ENCODE measurements around the gene UNC5A. TPM values are rescaled to one million over a fixed set of nuclear protein-coding genes. Genes with fewer than 3 reads are reported as not detected.

The UNC5A gene
- 0.22 TPM for total RNA-seq
- long read RNA-seq, result 0 reads

DNA sequence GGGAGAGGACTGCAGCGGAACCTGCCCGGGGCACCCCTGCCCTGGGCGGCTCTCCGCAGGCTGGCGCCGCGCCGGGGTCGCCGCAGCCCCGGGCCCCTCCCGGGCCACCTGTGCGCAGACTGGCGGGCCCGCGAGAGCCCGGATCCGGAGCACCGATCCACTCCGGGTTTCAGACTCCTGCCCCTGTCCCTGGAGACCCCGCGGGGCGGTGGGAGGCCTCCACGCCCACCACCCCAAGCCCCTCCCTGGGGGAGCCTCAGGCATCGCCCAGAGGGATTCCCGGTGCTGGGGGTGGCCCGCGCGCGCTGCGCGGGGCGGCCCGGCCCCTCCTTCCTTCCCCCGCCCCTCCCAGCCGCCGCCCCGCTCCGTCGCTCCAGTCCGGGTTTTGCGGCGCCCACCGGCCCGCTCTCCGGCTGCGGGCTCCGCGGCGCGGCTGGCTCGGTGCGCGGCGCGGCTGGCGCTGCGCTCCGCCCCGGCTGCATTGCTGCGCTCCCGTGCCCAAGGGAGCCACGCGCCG is at the start of gene UNC5A:
Gene UNC5A (plus strand): TSS at position 479 of the 517 bp plus-strand sequence. CDS start 192 bp downstream, outside the sequence.
- intact Hi-C loops (cut with micrococcal nuclease), result no loop called here
- DNase-seq (peak; percentile 46), ATAC-seq (peak; percentile 59)

DNA sequence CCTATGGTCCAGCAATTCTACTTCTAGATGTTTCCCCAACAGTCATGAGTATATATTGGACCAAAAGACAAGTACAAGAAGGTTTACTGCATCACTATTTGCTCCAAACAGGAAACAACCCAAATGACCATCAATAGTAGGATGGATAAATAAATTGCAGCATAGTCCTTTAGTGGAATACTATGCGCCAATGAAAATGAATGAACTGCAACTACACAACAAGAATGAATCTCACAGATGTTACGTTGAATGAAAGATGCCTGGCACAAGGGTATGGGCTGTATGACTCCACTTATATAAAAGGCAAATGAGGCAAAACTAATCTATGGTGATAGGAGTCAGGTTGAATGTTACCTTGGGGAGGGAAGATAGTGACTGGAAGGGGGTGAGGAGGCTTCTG is 48.6 kb upstream of the UNC5A start:
- ATAC-seq (no peak), DNase-seq (no peak)
- intact Hi-C loops (cut with micrococcal nuclease), result no loop called here

DNA sequence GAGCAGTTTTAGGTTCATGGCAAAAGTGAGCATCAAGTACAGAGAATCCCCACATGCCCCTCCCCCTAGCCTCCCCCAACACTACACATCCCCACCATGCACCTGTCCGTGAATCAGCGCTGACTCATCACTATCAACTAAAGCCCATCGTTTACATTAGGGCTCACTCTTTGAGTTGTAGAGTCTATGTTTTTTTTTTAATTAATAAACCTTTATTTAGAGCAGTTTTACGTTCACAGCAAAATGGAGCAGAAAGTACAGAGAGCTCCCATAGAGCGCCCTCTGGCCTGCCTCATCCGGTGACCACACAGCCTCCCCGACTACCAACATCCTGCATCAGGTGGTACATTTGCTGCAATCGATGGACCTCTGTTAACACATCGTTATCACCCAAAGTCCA is 47.9 kb upstream of the UNC5A start:
- intact Hi-C loops (cut with micrococcal nuclease), result no loop called here
- DNase-seq (no peak), ATAC-seq (no peak)

DNA sequence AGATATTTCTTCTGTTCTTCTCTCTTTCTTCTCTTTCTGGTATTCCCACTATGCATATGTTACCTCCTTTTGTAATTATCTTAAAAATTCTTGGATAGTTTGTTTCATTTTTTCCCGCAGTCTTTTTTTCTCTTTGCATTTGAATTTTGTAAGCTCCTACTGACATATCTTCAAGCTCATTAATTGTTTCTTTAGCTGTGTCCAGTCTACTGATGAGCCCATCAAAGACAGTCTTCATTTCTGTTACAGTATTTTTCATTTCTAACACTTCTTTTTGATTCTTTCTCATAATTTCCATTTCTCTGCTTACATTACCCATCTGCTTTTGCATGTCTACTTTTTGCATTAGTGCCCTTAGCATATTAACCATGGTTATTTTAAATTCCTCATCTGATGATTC is 44.7 kb upstream of the UNC5A start:
- intact Hi-C loops (cut with micrococcal nuclease), result no loop called here
- ATAC-seq (no peak), DNase-seq (no peak)

DNA sequence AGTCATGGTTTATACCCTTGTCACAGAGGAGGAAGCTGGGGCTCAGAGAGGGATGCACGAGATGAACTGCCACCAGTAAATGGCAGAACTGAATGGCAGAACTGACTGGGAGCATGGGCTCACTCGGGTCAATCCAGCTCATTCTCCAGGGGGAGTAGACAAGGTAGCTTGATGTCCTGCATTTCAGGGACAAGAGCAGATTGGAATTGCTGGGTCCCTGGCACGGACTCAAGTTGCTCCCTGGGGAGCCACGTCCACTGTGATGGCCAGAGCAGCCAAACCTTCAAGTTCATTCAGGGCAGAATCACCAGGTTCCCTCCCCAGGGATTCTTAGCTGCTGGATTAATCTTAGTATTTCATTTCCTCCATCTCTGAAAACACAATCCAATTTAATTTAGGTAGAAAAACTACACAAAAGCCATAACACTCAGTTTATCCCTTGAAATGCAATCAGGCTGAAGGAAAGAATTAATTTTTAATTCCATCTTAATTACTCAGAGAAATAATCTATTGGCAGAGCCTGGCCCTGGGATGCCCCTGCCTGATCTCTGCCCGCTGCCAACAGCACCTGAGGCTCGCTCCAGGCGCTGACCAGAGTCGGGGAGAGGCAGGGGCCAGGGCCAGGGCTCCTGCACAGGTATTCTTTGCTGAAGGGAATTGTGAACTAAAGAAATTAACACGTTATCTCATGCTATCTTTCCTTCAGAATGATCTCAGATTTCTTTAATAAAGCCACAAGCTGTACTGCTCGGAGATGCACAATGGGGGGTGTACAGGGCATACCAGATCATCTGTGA is 42.0 kb upstream of the UNC5A start:
- ATAC-seq (no peak), DNase-seq (no peak)
- intact Hi-C loops (cut with micrococcal nuclease), result no loop called here

DNA sequence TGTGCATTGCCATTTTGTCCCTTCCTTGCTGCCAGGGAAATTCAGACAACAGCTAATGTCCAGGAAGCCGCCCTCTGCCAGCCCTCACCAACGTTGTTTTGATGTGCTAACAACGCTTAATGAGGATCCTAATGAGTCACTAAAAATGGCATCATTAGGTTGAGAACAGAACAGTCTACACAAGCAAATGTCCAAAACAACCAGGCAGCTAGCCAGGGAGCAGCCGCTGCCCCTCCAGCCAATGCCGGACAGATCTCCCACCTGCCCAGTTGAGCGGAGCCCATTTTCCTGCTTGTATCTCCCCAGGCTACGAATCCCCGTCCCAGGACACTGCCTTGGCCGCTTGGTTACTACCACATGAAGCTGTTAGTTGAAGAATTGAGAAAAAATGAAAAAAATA is 40.4 kb upstream of the UNC5A start:
- no peak for ATAC-seq
- no peak for DNase-seq
- intact Hi-C loops (cut with micrococcal nuclease), result no loop called here

DNA sequence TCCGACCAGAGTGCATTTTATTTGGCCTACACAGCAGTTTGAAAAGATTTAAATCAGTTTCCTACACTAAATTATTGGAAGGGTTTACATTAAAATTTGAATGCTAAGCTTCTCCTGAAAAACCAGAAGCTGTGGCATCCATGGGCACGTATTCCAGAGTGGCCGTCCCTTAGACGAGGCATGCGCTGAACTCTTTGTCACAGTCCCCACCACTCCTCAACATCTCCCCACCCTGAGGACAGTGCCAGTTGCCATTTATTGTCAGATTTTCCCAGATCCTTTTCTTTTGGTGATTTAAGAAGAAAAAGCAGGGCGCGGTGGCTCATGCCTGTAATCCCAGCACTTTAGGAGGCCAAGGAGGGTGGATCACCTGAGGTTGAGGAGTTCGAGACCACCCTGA is 39.9 kb upstream of the UNC5A start:
- ATAC-seq (no peak), DNase-seq (no peak)
- intact Hi-C loops (cut with micrococcal nuclease), result no loop called here

DNA sequence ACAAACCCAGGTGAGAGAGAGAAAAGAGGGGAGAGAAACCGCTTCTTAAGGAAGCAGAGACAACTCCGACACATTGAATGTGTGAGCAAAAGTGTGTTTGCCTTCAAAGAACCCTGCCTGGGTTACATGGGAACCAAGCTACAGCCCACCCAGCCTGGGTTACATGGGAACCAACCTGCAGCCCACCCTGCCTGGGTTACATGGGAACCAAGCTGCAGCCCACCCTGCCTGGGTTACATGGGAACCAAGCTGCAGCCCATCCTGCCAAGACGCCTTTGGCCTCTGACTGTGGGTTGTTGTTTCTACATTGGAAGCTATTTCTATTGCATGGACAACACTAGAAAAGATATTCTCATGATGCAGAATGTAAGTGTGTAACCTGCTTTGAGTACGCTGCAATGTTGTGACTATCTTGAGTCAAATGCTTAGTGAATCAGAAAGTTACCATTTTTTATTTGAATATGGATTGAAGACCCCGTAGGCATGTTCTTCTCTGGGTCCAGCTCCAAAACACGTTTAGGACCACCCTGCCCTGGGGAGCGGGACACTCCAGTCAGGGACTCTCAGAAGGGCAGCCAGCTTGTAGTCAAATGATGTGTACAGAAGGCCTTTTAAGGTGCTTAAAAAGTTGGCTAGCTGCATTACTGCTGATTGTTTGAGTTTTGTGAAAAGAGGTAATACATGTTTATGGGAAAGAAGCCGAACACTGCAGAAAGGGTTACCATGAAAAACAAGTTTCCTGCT is 39.1 kb upstream of the UNC5A start:
- intact Hi-C loops (cut with micrococcal nuclease), result no loop called here
- ATAC-seq (no peak), DNase-seq (no peak)

DNA sequence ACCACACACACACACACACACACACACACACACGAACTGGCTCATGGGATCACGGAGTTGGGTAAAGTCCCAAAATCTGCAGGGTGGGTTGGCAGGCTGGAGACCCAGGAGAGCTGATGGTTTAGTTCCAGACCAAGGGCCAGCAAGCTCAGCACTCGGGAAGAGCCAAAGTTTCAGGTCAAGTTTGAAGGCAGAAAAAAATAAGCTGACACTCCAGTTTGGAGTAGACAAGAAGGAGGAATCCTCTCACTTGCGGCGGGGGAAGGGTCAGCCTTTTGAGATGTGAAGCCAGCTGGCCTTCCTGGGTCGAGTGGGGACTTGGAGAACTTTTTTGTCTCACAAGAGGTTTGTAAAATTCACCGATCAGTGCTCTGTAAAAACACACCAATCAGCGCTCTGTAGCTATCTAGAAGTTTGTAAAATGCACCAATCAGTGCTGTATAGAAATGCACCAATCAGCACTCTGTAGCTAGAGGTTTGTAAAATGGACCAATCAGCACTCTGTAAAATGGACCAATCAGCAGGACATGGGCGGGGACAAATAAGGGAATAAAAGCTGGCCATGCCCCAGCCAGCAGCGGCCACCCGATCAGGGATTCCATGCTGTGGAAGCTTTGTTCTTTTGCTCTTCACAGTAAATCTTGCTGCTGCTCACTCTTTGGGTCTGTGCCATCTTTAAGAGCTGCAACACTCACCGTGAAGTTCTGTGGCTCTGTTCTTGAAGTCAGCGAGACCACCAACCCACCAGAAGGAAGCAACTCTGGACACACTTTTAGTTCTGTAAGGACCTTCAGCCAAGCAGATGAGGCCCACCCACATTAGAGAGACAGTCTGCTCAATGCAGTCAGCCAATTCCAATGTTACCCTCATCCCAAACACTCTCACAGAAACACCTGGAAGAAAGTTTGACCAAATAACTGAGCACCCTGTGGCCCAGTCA is 37.8 kb upstream of the UNC5A start:
- intact Hi-C loops (cut with micrococcal nuclease), result no loop called here
- DNase-seq, result no peak
- no peak for ATAC-seq

DNA sequence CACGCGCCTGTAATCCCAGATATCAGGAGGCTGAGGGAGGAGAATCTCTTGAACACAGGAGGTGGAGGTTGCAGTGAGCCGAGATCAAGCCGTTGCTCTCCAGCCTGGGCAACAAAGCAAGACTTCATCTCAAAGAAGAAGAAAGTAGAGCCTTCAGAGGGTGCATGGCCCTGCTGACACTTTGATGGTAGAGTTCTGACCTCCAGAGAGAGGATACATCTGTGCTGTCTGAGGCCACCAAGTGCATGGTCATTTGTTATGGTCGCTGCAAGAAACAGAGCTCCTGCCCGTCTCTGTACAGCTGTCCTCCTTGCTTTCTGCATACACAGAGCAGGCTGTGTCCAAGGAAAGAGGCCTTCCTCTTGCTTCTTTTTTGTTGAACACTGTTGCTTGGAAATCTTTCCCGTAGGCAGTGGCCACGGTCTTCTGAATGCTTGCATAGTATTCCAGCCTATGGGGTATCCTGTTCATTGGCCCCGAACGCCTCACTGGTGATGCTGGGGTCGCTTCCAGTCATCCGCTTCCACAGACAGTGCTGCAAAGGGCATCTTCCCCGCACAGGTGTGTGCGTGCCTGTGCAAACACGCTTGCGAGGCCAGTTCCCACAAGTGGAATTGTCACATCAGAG is 36.8 kb upstream of the UNC5A start:
- DNase-seq (no peak), ATAC-seq (no peak)
- intact Hi-C loops (cut with micrococcal nuclease), result no loop called here

DNA sequence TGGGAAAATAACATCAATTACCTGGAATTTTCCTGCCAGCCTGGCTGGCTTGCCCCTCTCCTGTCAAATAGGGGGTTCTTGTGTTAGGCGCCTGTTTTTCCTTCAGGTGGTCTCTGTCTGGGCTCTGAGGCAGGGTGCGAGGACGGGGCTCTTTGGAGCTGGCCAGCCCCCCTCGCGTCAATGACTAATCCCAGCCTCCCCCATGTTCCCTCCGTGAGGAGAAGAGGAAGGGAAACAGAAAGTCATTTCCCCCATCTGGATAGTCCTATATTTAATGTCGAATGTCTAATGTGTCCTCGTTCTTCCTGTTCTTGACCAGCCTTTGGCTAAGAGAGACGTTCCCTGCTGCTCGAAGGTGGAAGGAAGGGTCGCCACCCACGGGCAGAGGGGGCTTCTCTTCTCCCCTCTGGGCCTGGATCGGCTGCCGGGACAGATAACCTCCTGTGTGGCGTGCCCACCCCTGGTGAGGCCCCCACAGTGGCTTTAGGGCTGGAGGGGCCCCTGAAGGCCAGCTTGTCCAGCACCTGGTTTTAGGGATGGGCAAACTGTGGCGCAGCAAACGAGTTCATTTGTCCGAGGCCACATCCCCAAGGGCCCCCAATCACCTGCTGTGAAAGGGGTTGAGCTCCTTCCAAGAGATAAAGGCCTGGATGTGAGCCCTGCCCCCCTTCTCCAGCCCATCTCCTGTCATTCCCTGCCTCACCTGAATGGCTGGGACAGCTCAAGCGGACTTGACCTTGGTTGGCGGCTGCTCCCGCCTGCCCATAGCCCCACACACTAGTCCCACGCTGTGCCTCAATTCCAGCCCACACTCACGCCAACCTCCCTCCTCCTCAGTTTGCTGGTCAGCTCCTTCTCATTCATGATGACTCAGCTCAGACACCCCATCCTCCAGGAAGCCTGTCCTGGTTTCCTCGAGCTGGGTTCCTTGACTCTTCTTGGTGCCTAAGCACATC is 35.9 kb upstream of the UNC5A start:
- ATAC-seq, result no peak
- no peak for DNase-seq
- intact Hi-C loops (cut with micrococcal nuclease), result no loop called here

DNA sequence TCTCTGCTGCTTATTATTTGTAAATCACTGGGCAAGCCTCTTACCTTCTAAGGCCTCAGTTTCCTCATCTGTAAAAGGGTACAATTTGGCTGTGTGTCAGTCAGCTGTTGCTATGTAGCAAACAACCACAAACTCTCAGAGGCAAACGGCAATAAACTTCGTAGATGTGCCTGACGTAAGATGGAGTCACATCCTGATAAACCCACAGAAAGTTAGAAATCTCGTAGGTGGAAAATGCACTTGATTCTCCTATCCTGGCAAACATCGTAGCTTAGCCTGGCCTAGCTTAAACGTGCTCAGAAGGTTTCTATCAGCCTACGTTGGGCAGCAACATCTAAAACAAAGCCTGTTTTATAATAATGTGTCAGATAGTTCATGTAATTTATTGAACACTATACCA is 35.0 kb upstream of the UNC5A start:
- ATAC-seq, result no peak
- intact Hi-C loops (cut with micrococcal nuclease), result no loop called here
- no peak for DNase-seq

DNA sequence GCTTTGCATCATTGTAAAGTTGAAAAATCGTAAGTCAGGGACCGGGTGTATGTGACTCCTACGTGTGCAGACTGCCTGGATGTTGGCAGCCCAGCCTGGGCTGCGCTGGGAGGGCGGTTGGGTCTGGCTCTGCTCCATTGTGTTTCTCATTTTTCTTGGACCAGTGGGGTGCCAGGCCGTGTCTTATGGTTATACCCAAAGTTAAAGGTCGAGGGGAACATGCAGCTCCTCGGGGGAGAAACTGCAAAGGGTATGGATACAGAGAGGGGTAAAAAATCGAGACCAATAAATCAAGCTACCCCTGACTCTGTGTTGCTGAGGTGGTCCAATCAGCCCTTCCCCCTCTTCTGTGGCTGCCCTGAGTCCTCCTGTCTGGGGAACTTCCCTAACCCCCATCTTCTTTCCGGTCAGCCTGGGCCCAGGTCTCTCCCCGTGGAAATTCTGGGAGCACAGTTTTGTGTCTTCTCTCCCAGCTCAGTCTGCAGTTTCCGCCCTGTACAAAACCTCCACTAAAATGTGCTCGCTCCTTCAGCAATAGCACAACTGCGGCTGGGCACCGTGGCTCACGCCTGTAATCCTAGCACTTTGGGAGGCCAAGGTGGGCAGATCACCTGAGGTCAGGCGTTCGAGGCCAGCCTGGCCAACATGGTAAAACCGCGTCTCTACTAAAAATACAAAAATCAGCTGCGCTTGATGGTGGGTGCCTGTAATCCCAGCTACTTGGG is 34.1 kb upstream of the UNC5A start:
- ATAC-seq (no peak), DNase-seq (no peak)
- intact Hi-C loops (cut with micrococcal nuclease), result no loop called here

DNA sequence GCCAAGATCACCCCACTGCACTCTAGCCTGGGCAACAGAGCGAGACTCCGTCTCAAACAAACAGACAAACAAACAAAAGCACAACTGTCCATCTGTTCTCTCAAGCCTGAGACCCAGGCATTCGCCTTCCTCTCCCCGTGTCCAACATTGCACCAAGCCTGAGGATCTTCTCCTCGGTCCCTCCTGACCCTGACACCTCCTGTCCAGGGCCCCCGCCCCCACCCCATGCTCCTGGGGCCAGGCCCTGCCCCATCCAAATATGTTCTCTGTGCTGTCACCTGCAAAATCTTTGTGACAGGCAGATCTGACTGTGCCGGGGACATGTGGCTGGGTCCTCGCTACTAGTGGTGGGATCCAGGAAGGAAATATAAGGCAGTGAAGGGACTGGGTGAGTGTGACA is 33.4 kb upstream of the UNC5A start:
- DNase-seq, result no peak
- intact Hi-C loops (cut with micrococcal nuclease), result no loop called here
- ATAC-seq, result no peak

DNA sequence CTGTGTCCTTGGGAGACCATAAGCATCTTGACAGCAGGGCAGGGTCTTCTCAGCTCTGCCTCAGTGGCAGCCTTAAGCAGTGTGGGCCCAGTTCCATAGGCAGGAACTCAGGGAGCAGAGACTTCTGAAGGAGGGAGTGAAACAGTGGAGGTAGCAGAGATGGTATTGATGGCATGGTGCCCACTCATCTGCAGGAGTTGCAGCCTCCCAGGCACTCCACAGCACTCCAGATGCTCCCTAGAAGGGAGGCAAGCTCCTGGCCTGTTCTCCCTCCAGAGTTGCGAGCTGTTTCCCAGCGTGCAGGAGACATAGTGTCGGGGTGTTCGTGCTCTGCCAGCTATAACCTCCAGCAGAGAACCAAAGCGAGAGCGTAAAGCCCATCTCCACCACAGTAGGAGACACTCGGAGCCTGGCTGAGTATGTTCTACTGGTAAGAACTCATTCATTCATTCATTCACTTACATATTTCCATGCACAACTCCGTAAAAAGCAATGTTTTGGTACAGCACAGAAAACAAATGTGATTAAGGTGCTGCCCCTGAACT is 31.4 kb upstream of the UNC5A start:
- DNase-seq, result no peak
- ATAC-seq, result no peak
- intact Hi-C loops (cut with micrococcal nuclease), result no loop called here

DNA sequence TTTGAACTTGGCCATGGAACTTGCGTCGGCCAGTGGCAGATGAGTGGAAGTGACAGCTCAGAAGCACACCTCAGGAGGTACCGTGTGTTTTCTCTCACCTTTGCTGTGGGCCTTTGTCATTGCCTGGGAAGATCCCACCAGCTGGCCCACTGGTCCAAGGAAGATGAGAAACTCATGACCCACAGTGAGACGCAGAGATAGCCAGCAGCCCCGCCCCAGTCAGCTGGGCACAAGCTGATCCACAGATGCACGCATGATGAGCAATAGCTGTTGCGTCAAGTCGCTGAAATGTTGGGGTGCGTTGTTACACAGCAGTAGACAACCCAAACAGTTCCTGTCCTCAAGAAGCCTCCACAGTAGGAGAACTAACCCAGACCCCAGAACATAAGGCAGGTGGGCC is 30.8 kb upstream of the UNC5A start:
- no peak for ATAC-seq
- intact Hi-C loops (cut with micrococcal nuclease), result no loop called here
- DNase-seq, result no peak

Measured in left ventricle myocardium superior (tissue), 1 donor.